Measurements from ENCODE around the gene TP53. TPM values are rescaled to one million over a fixed set of nuclear protein-coding genes. Genes with fewer than 3 reads are reported as not detected.

The TP53 gene
- total RNA-seq, 1 experiment from 2014 or later: 119 TPM

DNA sequence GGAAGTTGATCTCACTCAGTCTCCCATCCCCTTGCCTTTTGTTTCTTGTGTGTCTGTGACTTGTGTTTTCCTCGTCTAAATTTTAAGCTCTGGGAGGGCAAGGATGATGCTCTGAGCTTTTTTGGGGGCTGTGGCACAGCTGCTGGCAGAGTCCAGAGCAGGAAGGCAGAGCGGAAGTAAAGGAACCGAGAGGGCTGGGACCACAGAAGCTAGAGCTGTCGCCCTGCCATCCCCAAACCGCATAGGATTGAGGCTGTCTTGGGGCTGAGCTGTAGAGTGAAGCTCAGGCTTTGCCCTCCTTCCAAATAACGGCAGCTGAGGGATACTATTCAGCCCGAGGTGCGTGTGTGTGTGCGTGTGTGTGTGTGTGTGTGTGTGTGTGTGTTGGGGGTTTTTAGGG is 26.5 kb upstream of the TP53 start:
- Mint-ChIP-seq H3K9me3 (ENCODE audit: low read depth, unreplicated experiment) (no peaks in the 10 kb centered on the region), H3K36me3 (ENCODE audit: insufficient read depth, unreplicated experiment) (peaks cover 20% of the 10 kb centered on the region), H3K4me1 (ENCODE audit: low read depth, unreplicated experiment) (peaks cover 17% of the 10 kb centered on the region), H3K27ac (ENCODE audit: unreplicated experiment) (no peak overlapping the region), H3K4me3 (ENCODE audit: low read depth, unreplicated experiment) (no peak overlapping the region), H3K27me3 (ENCODE audit: unreplicated experiment) (peaks cover 97% of the 10 kb centered on the region)
- intact Hi-C loops (cut with micrococcal nuclease; ENCODE audit: unreplicated experiment): no loop called here
- CTCF ChIA-PET: interaction anchor here (0.6 kb wide), 1 partner anchor 9 kb away, joined by 3 read pairs; no protein-coding TSS in a partner anchor
- BruUV-seq (replicated peaks): no TSS peak
- TF ChIP-seq, protein P1, sequence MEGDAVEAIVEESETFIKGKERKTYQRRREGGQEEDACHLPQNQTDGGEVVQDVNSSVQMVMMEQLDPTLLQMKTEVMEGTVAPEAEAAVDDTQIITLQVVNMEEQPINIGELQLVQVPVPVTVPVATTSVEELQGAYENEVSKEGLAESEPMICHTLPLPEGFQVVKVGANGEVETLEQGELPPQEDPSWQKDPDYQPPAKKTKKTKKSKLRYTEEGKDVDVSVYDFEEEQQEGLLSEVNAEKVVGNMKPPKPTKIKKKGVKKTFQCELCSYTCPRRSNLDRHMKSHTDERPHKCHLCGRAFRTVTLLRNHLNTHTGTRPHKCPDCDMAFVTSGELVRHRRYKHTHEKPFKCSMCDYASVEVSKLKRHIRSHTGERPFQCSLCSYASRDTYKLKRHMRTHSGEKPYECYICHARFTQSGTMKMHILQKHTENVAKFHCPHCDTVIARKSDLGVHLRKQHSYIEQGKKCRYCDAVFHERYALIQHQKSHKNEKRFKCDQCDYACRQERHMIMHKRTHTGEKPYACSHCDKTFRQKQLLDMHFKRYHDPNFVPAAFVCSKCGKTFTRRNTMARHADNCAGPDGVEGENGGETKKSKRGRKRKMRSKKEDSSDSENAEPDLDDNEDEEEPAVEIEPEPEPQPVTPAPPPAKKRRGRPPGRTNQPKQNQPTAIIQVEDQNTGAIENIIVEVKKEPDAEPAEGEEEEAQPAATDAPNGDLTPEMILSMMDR (IDR thresholded peaks at IDR 0.05; ENCODE audit: unreplicated experiment): no peak
- no peak for DNase-seq

DNA sequence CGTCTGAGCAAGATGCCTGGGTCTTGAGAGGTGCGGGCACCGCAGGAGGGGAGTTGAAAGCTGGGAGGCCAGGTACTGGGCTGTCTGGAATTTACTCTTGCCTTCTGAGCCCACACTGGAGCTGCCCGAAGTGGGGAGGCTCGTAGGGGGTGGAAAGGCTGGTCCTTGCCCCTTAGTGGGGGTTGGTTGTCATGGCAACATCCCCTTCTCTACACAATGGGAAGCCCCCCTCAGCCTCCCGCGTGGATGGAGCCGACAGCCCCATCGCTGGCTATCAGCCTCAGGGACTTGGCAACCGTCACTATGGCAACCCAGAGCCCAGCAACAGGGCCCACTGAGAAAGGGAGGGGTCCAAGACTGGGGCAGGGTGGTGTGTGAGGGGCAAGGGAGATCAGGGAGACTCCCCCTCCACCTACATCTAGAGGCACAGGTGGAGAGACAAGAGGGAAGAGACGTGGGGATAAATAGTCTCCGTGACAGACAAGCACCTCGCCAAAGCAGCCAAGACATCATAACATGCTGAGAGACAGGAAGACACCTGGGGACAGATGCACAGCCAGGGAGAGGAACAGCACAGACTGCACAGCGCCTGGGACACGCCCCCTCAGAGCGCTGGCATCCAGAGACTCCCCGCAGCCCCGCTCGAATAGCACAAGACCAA is 25.0 kb upstream of the TP53 start:
- H3K27ac Mint-ChIP-seq (ENCODE audit: unreplicated experiment): no peak overlapping the region
- TF ChIP-seq, protein P1 (IDR thresholded peaks at IDR 0.05; ENCODE audit: unreplicated experiment): no peak
- CTCF ChIA-PET: interaction anchor here (0.7 kb wide), 1 partner anchor 725 kb away, joined by 3 read pairs; no protein-coding TSS in a partner anchor
- peaks cover 97% of the 10 kb centered on the region for H3K27me3 Mint-ChIP-seq (ENCODE audit: unreplicated experiment)
- no peak overlapping the region for H3K4me3 Mint-ChIP-seq (ENCODE audit: low read depth, unreplicated experiment)
- BruUV-seq (replicated peaks): no TSS peak
- DNase-seq: no peak
- H3K4me1 Mint-ChIP-seq (ENCODE audit: low read depth, unreplicated experiment): peaks cover 11% of the 10 kb centered on the region
- H3K9me3 Mint-ChIP-seq (ENCODE audit: low read depth, unreplicated experiment): no peaks in the 10 kb centered on the region
- intact Hi-C loops (cut with micrococcal nuclease; ENCODE audit: unreplicated experiment): no loop called here
- H3K36me3 Mint-ChIP-seq (ENCODE audit: insufficient read depth, unreplicated experiment): peaks cover 9% of the 10 kb centered on the region

DNA sequence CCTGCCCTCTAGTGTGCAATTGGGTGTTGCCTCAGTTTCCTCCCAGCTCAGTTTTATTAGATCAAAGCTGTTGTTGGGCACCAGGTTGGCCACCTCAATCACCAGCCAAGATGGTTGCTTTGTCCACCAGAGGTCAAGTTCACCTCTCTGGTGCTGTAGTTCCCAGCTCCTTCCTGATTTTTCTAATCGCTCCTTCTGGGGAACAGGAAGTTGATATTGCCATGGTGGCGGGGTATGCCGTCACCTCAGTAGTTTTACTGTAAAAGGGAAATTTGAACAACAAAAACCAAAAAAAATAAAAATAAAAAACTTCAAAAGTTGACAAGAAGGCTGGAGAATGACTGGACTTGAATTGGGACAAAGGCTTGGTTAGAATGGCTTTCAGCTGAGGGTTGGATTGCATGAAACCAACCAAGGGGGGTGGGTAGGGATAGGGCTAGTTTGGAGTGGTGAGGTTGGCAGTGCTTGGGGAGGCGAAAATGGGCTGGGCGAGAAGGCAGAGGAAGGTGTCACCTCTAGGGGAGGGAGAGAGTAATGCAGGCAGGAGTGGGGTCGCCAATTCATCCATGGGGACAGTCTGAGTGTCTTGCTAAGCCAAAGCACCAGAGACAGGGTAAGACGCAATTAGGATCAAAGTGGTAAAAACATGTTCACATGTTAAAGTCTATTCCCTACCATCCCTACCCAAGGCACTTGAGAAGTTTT is 23.9 kb upstream of the TP53 start:
- H3K27me3 Mint-ChIP-seq (ENCODE audit: unreplicated experiment): peaks cover 97% of the 10 kb centered on the region
- intact Hi-C loops (cut with micrococcal nuclease; ENCODE audit: unreplicated experiment): no loop called here
- no peak for DNase-seq
- BruUV-seq (replicated peaks): no TSS peak
- TF ChIP-seq, protein P1 (IDR thresholded peaks at IDR 0.05; ENCODE audit: unreplicated experiment): no peak
- H3K4me3 Mint-ChIP-seq (ENCODE audit: low read depth, unreplicated experiment): no peak overlapping the region
- H3K4me1 Mint-ChIP-seq (ENCODE audit: low read depth, unreplicated experiment): peaks cover 4% of the 10 kb centered on the region
- no peaks in the 10 kb centered on the region for H3K36me3 Mint-ChIP-seq (ENCODE audit: insufficient read depth, unreplicated experiment)
- no peaks in the 10 kb centered on the region for H3K9me3 Mint-ChIP-seq (ENCODE audit: low read depth, unreplicated experiment)
- CTCF ChIA-PET: no interaction called here
- H3K27ac Mint-ChIP-seq (ENCODE audit: unreplicated experiment): no peak overlapping the region

DNA sequence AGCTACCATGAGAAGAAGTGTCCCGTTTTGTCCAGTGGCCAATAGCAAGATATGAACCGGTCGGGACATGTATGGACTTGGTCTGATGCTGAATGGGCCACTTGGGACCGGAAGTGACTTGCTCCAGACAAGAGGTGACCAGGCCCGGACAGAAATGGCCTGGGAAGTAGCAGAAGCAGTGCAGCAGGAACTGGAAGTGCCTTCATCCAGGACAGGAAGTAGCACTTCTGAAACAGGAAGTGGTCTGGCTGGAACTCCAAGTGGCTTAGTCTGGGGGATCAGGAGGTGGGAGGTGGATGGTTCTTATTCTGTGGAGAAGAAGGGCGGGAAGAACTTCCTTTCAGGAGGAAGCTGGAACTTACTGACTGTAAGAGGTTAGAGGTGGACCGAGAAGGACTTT is 23.0 kb upstream of the TP53 start:
- no TSS peak for BruUV-seq (replicated peaks)

More for the DNA sequence above, 23.0 kb upstream of the TP53 start:
- CTCF ChIA-PET: no interaction called here
- Mint-ChIP-seq H3K4me3 (ENCODE audit: low read depth, unreplicated experiment) (no peak overlapping the region), H3K4me1 (ENCODE audit: low read depth, unreplicated experiment) (no peaks in the 10 kb centered on the region), H3K27me3 (ENCODE audit: unreplicated experiment) (peaks cover 97% of the 10 kb centered on the region), H3K9me3 (ENCODE audit: low read depth, unreplicated experiment) (no peaks in the 10 kb centered on the region), H3K36me3 (ENCODE audit: insufficient read depth, unreplicated experiment) (no peaks in the 10 kb centered on the region), H3K27ac (ENCODE audit: unreplicated experiment) (no peak overlapping the region)
- intact Hi-C loops (cut with micrococcal nuclease; ENCODE audit: unreplicated experiment): no loop called here
- TF ChIP-seq, protein P1 (IDR thresholded peaks at IDR 0.05; ENCODE audit: unreplicated experiment): no peak
- no peak for DNase-seq

All from Calu3 (cell line).